ENCODE results near the gene TPSB2.

The TPSB2 gene

GRCh38 chr16:1182950-1183907 lies 46.8 kb downstream of the TPSB2 start:
- no peak for DNase-seq (ENCODE audit: low read depth in 1 of 2, low spot score in 1 of 2)
- H3K27me3 ChIP-seq (ENCODE audit: insufficient read depth, poor library complexity, severe bottlenecking) = no peaks in the 10 kb centered on the region
- H3K27ac ChIP-seq (replicated peaks) = no peak overlapping the region
- H3K4me3 ChIP-seq (replicated peaks; ENCODE audit: insufficient read depth, low read length) = no peak overlapping the region
- TF ChIP-seq SPI1 (IDR thresholded peaks at IDR 0.05; ENCODE audit: borderline replicate concordance, low read depth) (no peak), REST (IDR thresholded peaks at IDR 0.05; ENCODE audit: insufficient replicate concordance, low read depth) (no peak), POLR2AphosphoS5 (IDR thresholded peaks at IDR 0.05; ENCODE audit: low read depth) (no peak)

GRCh38 chr16:1182316-1182671 lies 47.7 kb downstream of the TPSB2 start:
- H3K27me3 ChIP-seq (ENCODE audit: insufficient read depth, poor library complexity, severe bottlenecking) = no peaks in the 10 kb centered on the region
- H3K4me3 ChIP-seq (replicated peaks; ENCODE audit: insufficient read depth, low read length) = no peak overlapping the region
- TF ChIP-seq SPI1 (IDR thresholded peaks at IDR 0.05; ENCODE audit: borderline replicate concordance, low read depth) (no peak), CTCF (IDR thresholded peaks at IDR 0.05; ENCODE audit: insufficient read depth, low read length) (no peak), POLR2AphosphoS5 (IDR thresholded peaks at IDR 0.05; ENCODE audit: low read depth) (no peak), GABPA (IDR thresholded peaks at IDR 0.05; ENCODE audit: low read depth) (no peak), REST (IDR thresholded peaks at IDR 0.05; ENCODE audit: insufficient replicate concordance, low read depth) (no peak)
- H3K27ac ChIP-seq (replicated peaks) = no peak overlapping the region
- DNase-seq (ENCODE audit: low read depth in 1 of 2, low spot score in 1 of 2) = no peak

- Histone ChIP-seq H3K27ac (replicated peaks) (no peak overlapping the region), H3K4me3 (replicated peaks; ENCODE audit: insufficient read depth, low read length) (no peak overlapping the region), H3K27me3 (ENCODE audit: insufficient read depth, poor library complexity, severe bottlenecking) (no peaks in the 10 kb centered on the region)
- TF ChIP-seq POLR2AphosphoS5 (IDR thresholded peaks at IDR 0.05; ENCODE audit: low read depth) (no peak), SPI1 (IDR thresholded peaks at IDR 0.05; ENCODE audit: borderline replicate concordance, low read depth) (no peak), REST (IDR thresholded peaks at IDR 0.05; ENCODE audit: insufficient replicate concordance, low read depth) (no peak)
- no peak for DNase-seq (ENCODE audit: low read depth in 1 of 2, low spot score in 1 of 2)
These were observed 48.3 kb downstream of the TPSB2 start for GRCh38 chr16:1181404-1182315.

All from HL-60 (cell line).